GM10266 (cell line): ENCODE measurements around the gene MCOLN2.

Experiments used
- DNase-seq: peaks from one replicate; pipeline ENCODE4 v3.0.0; 2012; ENCODE audit errors: extremely low spot score
- TF ChIP-seq, protein P1 (sequence below): IDR thresholded peaks from 2 replicates; pipeline ENCODE4 v1.5.1; 2012; ENCODE audit warnings: mild to moderate bottlenecking, low read depth; ENCODE audit not compliant: control insufficient read depth, insufficient read depth; ENCODE audit errors: missing control alignments

The MCOLN2 gene

GRCh38 chr1:84956097-84956496 lies 40.8 kb downstream of the MCOLN2 start:
- TF ChIP-seq, protein P1, sequence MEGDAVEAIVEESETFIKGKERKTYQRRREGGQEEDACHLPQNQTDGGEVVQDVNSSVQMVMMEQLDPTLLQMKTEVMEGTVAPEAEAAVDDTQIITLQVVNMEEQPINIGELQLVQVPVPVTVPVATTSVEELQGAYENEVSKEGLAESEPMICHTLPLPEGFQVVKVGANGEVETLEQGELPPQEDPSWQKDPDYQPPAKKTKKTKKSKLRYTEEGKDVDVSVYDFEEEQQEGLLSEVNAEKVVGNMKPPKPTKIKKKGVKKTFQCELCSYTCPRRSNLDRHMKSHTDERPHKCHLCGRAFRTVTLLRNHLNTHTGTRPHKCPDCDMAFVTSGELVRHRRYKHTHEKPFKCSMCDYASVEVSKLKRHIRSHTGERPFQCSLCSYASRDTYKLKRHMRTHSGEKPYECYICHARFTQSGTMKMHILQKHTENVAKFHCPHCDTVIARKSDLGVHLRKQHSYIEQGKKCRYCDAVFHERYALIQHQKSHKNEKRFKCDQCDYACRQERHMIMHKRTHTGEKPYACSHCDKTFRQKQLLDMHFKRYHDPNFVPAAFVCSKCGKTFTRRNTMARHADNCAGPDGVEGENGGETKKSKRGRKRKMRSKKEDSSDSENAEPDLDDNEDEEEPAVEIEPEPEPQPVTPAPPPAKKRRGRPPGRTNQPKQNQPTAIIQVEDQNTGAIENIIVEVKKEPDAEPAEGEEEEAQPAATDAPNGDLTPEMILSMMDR, result no peak
- no peak for DNase-seq

DNA sequence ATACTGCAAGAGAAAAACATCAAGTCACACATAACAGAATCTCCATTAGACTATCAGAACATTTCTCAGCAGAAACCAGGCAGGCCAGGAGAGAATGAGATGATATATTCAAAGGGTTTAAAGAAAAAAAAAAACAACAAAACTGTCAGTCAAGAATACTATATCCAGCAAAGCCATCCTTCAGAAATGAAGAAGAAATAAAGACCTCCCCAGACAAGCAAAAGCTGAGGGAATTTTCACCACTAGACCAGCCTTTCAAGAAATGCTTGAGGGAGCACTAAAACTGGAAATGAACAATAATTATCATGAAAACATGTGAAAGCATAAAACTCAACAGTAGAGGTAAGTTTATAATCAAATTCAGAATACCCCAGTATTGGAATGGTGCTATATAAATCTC lies 47.2 kb downstream of the MCOLN2 start:
- no peak for DNase-seq
- TF ChIP-seq, protein P1, result no peak

- no peak for DNase-seq
- TF ChIP-seq, protein P1, result no peak
These were observed 49.1 kb downstream of the MCOLN2 start for GRCh38 chr1:84947536-84948410.

DNA sequence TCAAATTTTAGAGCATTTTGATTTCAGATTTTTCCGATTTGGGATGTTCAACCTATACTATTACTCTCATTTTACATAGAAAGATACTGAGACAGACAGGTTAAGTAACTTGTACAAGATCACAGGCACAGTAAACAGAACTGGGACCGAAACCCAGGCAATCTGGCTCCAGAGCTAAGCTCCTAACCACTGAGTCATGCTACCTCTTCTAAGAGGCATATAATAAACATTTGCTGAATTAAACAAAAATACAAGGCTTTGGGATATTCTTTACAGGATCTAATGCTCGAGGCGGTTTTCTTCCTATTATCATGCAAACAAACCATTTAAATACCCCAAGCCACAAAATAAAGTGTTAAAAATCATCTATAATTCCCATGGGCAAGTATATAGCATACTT lies 50.3 kb downstream of the MCOLN2 start:
- DNase-seq, result no peak
- TF ChIP-seq, protein P1, result no peak

GRCh38 chr1:84944767-84945486 lies 52.0 kb downstream of the MCOLN2 start:
- DNase-seq, result peak; percentile 53
- TF ChIP-seq, protein P1, result peak; percentile 84

DNA sequence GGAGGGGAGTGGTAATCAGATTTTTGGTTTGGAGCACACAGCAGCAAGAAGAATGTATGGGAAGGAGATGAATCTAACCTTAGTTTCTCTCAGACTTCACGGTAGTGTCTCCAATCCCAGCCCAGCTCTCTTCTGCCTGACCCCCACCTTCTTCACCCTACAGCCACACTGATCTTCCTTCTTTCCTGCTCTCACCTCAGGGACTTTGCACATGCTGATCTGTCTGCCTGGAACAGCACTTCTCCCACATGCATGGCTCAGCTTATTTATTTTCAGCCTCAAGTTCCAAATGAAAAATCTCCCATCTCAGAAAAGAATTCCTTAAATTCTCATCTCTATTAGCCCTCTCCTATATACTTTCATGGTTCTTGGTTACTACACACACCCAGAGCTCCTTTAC lies 55.1 kb downstream of the MCOLN2 start:
- no peak for DNase-seq
- TF ChIP-seq, protein P1, result no peak

DNA sequence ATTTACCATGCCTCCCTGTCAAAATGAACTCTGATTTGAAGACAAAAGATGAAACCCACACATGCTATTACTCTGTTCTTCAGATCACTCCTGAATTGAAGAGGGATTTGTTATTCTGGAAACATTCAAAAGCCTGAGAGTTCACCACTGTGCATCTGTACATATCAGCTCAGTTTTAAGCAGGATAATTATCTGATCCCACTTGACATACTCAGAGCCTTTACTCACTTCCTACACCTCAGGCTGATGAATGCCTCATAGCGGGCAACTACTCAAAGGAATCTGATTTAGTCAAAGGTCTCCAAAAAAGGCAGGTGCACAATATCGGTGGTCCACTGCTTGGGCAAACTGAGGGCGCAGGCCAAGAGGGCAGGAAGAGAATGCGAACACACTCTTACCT lies 56.4 kb downstream of the MCOLN2 start:
- DNase-seq, result no peak
- TF ChIP-seq, protein P1, result no peak
